ENCODE measurements around the gene AMT.
"Not testable (repeated sequence)": the region's sequence is repeated elsewhere in the genome, so short reads cannot be mapped to it uniquely, and the experiment has no call there.

GRCh38 chr3:49391310-49391709 lies 31.0 kb downstream of the AMT start:
- TF ChIP-seq CTCF (optimal IDR thresholded peaks at IDR 0.05 in 1 of 3, IDR thresholded peaks at IDR 0.05 in 1 of 3, conservative IDR thresholded peaks at IDR 0.05 in 1 of 3; ENCODE audit: extremely low read depth in 1 of 3, insufficient read depth in 2 of 3, low read length in 3 of 3); EZH2 (IDR thresholded peaks at IDR 0.05; ENCODE audit: low read length): not testable (repeated sequence)

Measured in keratinocyte (primary cell).